Fibroblast of mammary gland (primary cell): Measurements from ENCODE around the gene CNTRL.

ENCODE experiments used
- DNase-seq: peaks from one replicate; pipeline ENCODE4 v3.0.0-alpha.2; 2010; ENCODE audit warnings: low read depth
- H3K4me3 ChIP-seq: 2 replicates; pipeline ENCODE4 v1.5.1; 2011; ENCODE audit warnings: low read depth, mild to moderate bottlenecking, low read length, moderate library complexity; ENCODE audit not compliant: control insufficient read depth
- TF ChIP-seq, protein P1 (sequence below): conservative IDR thresholded peaks from 2 replicates; pipeline ENCODE4 v1.5.1; 2011; ENCODE audit warnings: low read depth, low read length, inconsistent platforms; ENCODE audit not compliant: control insufficient read depth, insufficient read depth

Gene CNTRL

GRCh38 chr9:121069396-121069795 is 5.4 kb upstream of the CNTRL start:
- DNase-seq, result no peak
- no peak overlapping the region for H3K4me3 ChIP-seq
- TF ChIP-seq, protein P1, sequence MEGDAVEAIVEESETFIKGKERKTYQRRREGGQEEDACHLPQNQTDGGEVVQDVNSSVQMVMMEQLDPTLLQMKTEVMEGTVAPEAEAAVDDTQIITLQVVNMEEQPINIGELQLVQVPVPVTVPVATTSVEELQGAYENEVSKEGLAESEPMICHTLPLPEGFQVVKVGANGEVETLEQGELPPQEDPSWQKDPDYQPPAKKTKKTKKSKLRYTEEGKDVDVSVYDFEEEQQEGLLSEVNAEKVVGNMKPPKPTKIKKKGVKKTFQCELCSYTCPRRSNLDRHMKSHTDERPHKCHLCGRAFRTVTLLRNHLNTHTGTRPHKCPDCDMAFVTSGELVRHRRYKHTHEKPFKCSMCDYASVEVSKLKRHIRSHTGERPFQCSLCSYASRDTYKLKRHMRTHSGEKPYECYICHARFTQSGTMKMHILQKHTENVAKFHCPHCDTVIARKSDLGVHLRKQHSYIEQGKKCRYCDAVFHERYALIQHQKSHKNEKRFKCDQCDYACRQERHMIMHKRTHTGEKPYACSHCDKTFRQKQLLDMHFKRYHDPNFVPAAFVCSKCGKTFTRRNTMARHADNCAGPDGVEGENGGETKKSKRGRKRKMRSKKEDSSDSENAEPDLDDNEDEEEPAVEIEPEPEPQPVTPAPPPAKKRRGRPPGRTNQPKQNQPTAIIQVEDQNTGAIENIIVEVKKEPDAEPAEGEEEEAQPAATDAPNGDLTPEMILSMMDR, result no peak

GRCh38 chr9:121071370-121071755 is 3.4 kb upstream of the CNTRL start:
- peak overlapping the region; percentile 61 for H3K4me3 ChIP-seq
- no peak for DNase-seq
- TF ChIP-seq, protein P1, result no peak

- TF ChIP-seq, protein P1, result peak; percentile 37
- H3K4me3 ChIP-seq, result peak overlapping the region; percentile 61
- DNase-seq, result peak; percentile 60
Observed at GRCh38 chr9:121071756-121072421, 2.9 kb upstream of the CNTRL start.

DNA sequence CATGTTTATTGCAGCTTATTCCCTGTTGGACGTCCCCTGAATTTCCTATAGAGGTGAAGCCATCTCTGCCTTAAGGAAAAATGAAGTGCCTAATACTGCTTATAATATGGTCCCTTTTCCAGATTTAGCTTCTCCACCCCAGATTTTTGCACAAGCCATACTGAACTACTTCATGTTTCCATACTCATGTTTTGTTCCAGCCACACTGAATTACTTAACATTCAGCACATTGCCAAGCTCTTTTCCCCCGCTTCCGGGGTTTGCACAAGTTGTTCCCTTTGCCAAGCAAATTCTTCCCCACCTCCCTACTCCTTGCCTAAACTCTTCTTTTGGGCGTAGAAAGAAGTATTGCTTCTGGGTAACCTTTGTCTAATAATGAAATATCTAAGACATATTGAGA is 1.7 kb upstream of the CNTRL start:
- TF ChIP-seq, protein P1, result no peak
- peak overlapping the region; percentile 87 for H3K4me3 ChIP-seq
- DNase-seq, result peak; percentile 93

DNA sequence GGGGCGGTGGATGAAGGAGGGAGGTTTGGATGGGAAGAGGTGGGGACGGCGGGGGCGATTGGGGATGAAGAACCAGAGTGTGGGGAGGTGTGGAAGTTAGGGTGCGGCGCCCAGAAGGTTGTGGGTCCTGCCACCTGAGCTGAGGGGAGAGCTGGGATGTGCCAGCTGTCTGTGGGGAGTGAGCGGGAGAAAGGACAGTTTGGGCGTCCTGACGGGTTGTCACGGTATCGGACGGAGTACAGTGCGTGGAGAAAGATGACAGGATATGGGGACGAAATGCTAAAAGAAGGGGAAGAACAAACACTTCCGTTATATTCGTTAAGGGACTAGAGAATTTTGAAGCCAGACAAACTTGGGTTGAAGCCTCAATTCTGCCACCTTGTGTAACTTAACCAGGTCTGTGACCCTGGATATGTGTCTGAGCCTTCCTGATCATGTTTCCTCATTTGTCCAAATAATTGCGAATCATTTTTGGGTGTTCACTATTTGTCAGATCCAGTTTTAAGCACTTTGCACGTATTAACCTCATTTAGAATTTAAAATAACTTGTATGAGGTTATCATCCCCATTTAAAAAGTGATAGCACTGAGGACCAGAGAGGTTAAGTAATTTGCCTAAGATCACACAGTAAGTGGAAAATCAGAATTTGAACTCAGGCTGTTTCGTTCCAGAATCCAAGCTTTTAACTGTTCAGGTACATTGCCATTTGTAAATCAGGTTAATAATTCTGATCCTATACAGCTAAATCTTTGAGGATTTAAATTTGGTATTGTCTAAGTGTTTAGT is 689 bp downstream of the CNTRL start:
- peak overlapping the region; percentile 87 for H3K4me3 ChIP-seq
- peak; percentile 34 for DNase-seq
- TF ChIP-seq, protein P1, result no peak

DNA sequence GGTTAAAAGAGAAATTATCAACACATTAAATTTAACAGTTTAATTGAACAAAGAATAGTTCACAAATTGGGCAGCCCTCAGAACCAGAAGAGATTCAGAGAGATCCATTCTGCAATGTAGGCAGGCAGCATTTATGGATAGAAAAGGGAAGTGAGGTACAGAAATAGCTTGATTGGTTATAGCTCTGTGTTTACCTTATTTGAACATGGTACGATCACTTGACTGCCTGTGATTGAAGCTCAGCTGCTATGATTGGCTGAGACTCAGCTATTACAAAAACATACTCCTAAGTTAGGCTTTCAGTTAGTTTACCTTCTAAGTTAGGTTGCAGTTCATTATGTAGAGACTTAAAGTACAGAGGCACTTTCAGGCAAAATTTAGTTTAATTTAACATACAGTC is 7.3 kb downstream of the CNTRL start:
- H3K4me3 ChIP-seq, result no peak overlapping the region
- no peak for DNase-seq
- TF ChIP-seq, protein P1, result no peak

GRCh38 chr9:121085661-121086060 is 10.9 kb downstream of the CNTRL start:
- peak; percentile 78 for DNase-seq
- TF ChIP-seq, protein P1, result no peak

More at GRCh38 chr9:121085661-121086060, 10.9 kb downstream of the CNTRL start:
- no peak overlapping the region for H3K4me3 ChIP-seq
